Small intestine (tissue), 7 donors: ENCODE results near the gene CCDC146. TPM values are rescaled to one million over a fixed set of nuclear protein-coding genes. Genes with fewer than 3 reads are reported as not detected.
"Not testable (repeated sequence)": the region's sequence is repeated elsewhere in the genome, so short reads cannot be mapped to it uniquely, and the experiment has no call there.

ENCODE experiments used
- DNase-seq, 2 donors: peaks; one replicate each; pipeline versions ENCODE4 v3.0.0 to v3.0.0-alpha.2; 2013
- FAIRE-seq: peaks from 2 replicates; lab custom pipeline; 2012; peaks lifted over from hg19 to GRCh38; lab: Jason Lieb, UNC
- H3K27ac ChIP-seq, 3 donors: one replicate each; pipeline ENCODE4 v1.5.1; 2013; ENCODE audit warnings: low read length in 2 of 3, mild to moderate bottlenecking in 2 of 3, control low read depth in 1 of 3, inconsistent platforms in 1 of 3, low read depth in 1 of 3, moderate library complexity in 1 of 3
- H3K27me3 ChIP-seq, 3 donors: one replicate each; pipeline ENCODE4 v1.6.1; 2013; ENCODE audit warnings: low read length in 3 of 3, inconsistent platforms in 1 of 3; ENCODE audit not compliant: control insufficient read depth in 3 of 3, insufficient read depth in 3 of 3
- H3K36me3 ChIP-seq, 3 donors: one replicate each; pipeline ENCODE4 v1.6.1; 2013; ENCODE audit warnings: low read length in 3 of 3, inconsistent platforms in 1 of 3, low read depth in 1 of 3, mild to moderate bottlenecking in 1 of 3, moderate library complexity in 1 of 3; ENCODE audit not compliant: control insufficient read depth in 3 of 3, insufficient read depth in 2 of 3
- H3K4me1 ChIP-seq, 3 donors: one replicate each; pipeline ENCODE4 v1.6.1; 2013; ENCODE audit warnings: low read length in 2 of 3, inconsistent platforms in 1 of 3, low read depth in 1 of 3, mild to moderate bottlenecking in 1 of 3, moderate library complexity in 1 of 3; ENCODE audit not compliant: control insufficient read depth in 3 of 3, insufficient read depth in 2 of 3
- H3K4me3 ChIP-seq, 3 donors: one replicate each; pipeline ENCODE4 v1.5.1; 2013; ENCODE audit warnings: low read length in 3 of 3, control low read depth in 1 of 3, inconsistent platforms in 1 of 3, low read depth in 1 of 3, mild to moderate bottlenecking in 1 of 3, moderate library complexity in 1 of 3
- H3K9me3 ChIP-seq, 2 donors: one replicate each; pipeline ENCODE4 v1.6.1; 2013; ENCODE audit warnings: low read depth in 1 of 2, low read length in 1 of 2; ENCODE audit not compliant: control insufficient read depth in 2 of 2, insufficient read depth in 1 of 2
- WGBS, 3 donors: extraction: QIAGEN DNeasy Blood & Tissue Kit; methylation state at CpG; one replicate each; pipeline ENCODE4 v1.1.7; 2013; 5-methylcytosine and 5-hydroxymethylcytosine counted together
- polyA plus RNA-seq, 4 donors: library from polyadenylated mRNA; stranded (reverse) in 3 of 4; unstranded in 1 of 4; fragments of 200-250 nt in 3 of 4; fragments of 120-200 nt in 1 of 4; gene quantifications; one replicate each; pipeline versions ENCODE4 v1.2.1 to v1.2.3, GENCODE V29; 2013
- donor health status: healthy with polysubstance abuse.
- donor health status: control.
- donor health status: control.
- donor health status: Bipolar disorder and iron deficiency.
- donor health status: healthy.

The CCDC146 gene
- polyA plus RNA-seq, 4 donors = 2.4 to 7.5 (median 6.5) TPM

DNA sequence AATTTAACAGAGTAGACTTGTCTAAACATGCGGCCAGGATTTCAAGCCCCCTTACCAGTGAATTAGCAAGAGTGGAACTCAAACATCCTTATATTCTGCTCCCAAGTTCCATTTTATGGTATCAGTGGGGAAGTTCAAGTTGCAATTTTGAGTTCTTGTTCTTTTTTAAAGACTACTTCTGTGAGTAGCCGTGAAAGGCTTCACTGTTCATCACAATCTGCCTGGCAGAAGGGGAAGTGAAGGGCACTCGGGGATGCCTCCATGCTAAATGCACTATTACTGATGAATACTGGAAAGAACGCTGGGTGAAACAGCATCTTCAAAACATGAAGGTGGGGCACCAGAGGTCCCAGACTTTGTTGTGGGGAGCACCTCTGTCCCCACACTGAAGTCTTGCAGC, 99.7 kb downstream of the CCDC146 start:
- WGBS, 3 donors = 87 to 95% (median 89%) methylated on average over 4 of the region's 4 CpGs
- no peak for FAIRE-seq

DNA sequence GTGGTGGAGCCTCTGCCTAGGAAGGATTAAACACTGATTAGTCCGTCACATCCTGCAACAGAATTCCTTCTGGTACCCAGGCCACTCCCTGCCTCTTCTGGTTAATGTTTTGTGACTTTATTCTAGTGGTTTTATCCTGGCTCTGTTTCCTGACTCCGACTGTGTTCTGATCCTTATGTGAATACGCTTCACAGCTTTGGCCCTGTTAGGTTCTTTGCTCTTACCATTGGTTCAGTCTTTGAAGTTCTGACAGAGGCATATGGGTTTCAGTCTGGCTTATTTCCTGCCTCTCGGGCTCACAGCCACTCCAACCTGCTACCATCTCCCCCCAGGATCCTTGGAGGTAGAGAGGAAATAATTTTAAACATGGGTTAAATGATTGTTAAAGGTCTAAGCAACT, 100.4 kb downstream of the CCDC146 start:
- Histone ChIP-seq H3K27me3 (no peaks in the 10 kb centered on the region), H3K4me3 (no peak overlapping the region), H3K9me3 (peaks cover 0 to 18% of the 10 kb centered on the region in 2 donors), H3K27ac (no peak overlapping the region), H3K4me1 (peaks cover 0 to 10% (median 2%) of the 10 kb centered on the region in 3 donors), H3K36me3 (peaks cover 0 to 3% (median 0%) of the 10 kb centered on the region in 3 donors)
- FAIRE-seq (no peak), DNase-seq (no peak)
- 76 to 92% (median 82%) methylated on average over 4 of the region's 4 CpGs for WGBS, 3 donors

More for the DNA sequence above, 99.7 kb downstream of the CCDC146 start:
- Histone ChIP-seq H3K27ac (no peak overlapping the region), H3K36me3 (peaks cover 0 to 3% (median 0%) of the 10 kb centered on the region in 3 donors), H3K9me3 (peaks cover 0 to 18% of the 10 kb centered on the region in 2 donors), H3K4me1 (peaks cover 0 to 8% (median 2%) of the 10 kb centered on the region in 3 donors), H3K4me3 (no peak overlapping the region), H3K27me3 (no peaks in the 10 kb centered on the region)
- no peak for DNase-seq

DNA sequence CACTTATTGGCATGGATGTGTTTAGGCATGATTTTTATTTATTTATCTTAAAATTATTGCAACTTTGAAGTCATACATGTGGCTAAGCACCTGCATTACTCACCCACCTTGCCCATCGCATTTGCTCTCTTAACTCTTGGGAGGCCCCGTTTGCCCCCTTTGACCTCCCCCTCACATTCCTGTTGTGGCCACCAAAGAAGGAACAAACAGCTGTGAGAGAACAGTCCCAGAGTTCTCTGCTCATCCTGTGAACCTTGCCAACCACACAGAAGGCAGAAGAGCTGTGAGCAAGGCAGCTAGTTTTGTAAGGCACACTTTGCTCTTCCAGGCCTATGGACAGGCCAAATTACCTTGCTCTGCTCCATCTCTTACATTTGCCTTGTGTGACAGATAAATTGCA, 100.8 kb downstream of the CCDC146 start:
- peaks cover 0 to 10% (median 2%) of the 10 kb centered on the region in 3 donors for H3K4me1 ChIP-seq
- H3K27me3 ChIP-seq = no peaks in the 10 kb centered on the region
- H3K9me3 ChIP-seq = peaks cover 0 to 18% of the 10 kb centered on the region in 2 donors
- H3K4me3 ChIP-seq = no peak overlapping the region
- peaks cover 0 to 3% (median 0%) of the 10 kb centered on the region in 3 donors for H3K36me3 ChIP-seq
- WGBS, 3 donors = 61 to 85% (median 84%) methylated on average over 2 of the region's 2 CpGs
- no peak overlapping the region for H3K27ac ChIP-seq
- FAIRE-seq = no peak
- DNase-seq = no peak

DNA sequence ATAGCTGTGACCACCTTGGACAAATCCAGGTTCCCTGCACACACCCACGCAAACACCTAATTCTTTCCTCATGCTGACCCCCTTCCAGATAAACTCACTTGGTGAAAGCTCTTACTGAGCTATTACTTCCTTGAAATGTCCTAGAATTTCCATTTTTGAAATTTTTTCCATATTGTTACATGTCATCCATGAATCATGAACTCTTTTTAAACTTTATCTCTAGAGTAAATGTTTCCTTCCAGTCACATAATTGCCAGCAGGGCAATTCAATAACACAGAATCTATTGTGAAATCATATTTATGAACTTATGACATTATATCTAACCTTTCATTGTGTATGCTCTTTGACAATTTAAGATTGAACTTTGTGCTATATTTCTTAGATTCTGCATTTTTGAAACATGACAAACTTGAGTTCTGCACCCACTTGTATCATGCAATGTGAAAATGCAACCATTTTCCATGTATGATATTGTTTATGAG, 104.0 kb downstream of the CCDC146 start:
- Histone ChIP-seq H3K4me1 (peaks cover 0 to 10% (median 2%) of the 10 kb centered on the region in 3 donors), H3K36me3 (peaks cover 0 to 3% (median 0%) of the 10 kb centered on the region in 3 donors), H3K9me3 (peaks cover 0 to 3% of the 10 kb centered on the region in 2 donors), H3K27ac (peak overlapping the region in 1 of 3 donors; percentile 71), H3K27me3 (no peaks in the 10 kb centered on the region), H3K4me3 (no peak overlapping the region)
- DNase-seq (peak; percentile 52 to 56), FAIRE-seq (peak; percentile 26)
- WGBS, 3 donors = 89 to 96% (median 95%) methylated on average over 1 of the region's 1 CpG

DNA sequence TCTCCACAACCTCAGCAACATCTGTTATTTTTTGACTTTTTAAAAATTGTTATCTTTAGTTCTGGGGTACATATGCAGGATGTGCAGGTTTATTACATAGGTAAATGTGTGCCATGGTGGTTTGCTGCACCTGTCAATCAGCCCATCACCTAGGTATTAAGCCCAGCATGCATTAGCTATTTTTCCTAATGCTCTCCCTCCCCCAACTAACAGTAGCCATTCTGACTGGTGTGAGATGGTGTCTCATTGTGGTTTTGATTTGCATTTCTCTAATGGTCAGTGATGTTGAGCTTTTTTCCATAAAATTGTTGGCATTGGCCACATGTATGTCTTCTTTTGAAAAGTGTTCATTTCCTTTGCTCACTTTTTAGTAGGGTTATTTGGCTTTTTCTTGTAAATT, 106.4 kb downstream of the CCDC146 start:
- not testable (repeated sequence) for H3K27ac ChIP-seq, H3K4me1 ChIP-seq, H3K9me3 ChIP-seq, H3K36me3 ChIP-seq, DNase-seq, FAIRE-seq, H3K27me3 ChIP-seq, H3K4me3 ChIP-seq

DNA sequence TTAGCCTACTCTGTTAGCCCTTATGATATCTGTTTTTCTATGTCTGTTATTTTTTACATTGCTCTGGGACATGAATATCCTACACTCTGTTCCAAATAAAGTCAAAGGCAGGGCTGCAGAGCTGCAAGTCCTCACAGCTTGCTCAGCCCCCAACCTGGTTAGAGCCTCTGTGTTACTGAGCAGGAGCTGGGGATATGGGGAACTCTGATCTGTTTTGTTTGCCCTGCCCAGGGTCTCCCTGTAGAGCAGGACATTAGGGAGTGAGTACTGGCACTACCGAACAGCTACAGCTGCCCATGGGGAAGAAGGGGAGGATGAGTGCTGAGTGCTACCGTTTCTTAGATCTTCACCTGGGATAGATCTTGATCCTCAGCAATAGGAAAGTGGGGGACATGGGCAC, 110.1 kb downstream of the CCDC146 start:
- WGBS, 3 donors = 94 to 97% (median 94%) methylated on average over 2 of the region's 2 CpGs
- FAIRE-seq (no peak), DNase-seq (no peak)
- H3K9me3 ChIP-seq = no peaks in the 10 kb centered on the region
- peaks cover 0 to 3% (median 0%) of the 10 kb centered on the region in 3 donors for H3K36me3 ChIP-seq
- no peak overlapping the region for H3K27ac ChIP-seq
- H3K4me3 ChIP-seq = no peak overlapping the region
- H3K27me3 ChIP-seq = no peaks in the 10 kb centered on the region
- no peaks in the 10 kb centered on the region for H3K4me1 ChIP-seq

DNA sequence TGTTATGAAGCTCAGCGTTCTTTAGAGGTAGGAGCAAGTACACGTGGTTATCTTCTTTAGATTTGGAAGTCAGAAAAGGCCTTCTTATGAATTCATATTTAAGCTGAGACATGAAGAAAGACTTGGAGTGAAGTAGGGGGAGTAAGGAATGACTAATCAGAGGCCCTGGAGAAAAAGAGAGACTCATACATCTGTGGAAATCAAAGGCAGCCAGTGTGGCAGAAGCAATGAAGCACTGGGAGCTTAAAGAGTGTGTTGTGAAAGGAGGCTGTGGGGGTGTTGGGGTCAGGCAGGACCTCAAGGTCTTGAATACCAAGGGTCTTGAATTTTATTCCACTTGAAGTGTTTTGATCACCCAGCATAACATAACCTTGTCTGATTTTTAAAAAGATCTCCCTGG, 112.9 kb downstream of the CCDC146 start:
- H3K36me3 ChIP-seq = peaks cover 0 to 3% (median 0%) of the 10 kb centered on the region in 3 donors

DNA sequence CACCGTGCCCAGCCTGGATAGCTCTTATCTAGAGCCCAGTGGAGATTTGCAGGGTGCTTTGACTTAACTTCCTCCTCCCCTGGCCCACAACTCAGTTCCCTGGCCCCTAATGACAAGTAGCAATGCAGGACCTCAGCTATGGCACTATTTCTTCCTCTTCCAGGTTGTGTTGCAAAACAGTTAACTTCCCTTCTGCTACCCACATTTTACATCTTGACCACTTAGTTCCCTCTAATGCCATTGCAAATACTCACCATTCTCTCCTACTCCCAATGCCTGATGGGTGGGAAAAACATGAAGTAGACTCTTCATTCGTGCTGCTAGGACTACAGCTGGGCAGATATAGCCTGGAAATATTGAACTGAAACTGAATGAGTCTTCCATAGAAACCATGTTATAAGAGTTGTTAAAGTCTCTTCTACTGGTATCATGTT, 116.3 kb downstream of the CCDC146 start:
- H3K9me3 ChIP-seq = no peaks in the 10 kb centered on the region
- H3K27ac ChIP-seq = no peak overlapping the region
- peaks cover 0 to 8% (median 1%) of the 10 kb centered on the region in 3 donors for H3K4me1 ChIP-seq
- WGBS, 3 donors = 86 to 97% (median 94%) methylated on average over 2 of the region's 2 CpGs
- DNase-seq = no peak
- H3K36me3 ChIP-seq = peaks cover 0 to 3% (median 2%) of the 10 kb centered on the region in 3 donors
- no peak overlapping the region for H3K4me3 ChIP-seq
- no peaks in the 10 kb centered on the region for H3K27me3 ChIP-seq
- FAIRE-seq = no peak

More for the DNA sequence above, 112.9 kb downstream of the CCDC146 start:
- WGBS, 3 donors = 95 to 99% (median 96%) methylated on average over 2 of the region's 2 CpGs
- no peaks in the 10 kb centered on the region for H3K27me3 ChIP-seq
- H3K4me3 ChIP-seq = no peak overlapping the region
- no peaks in the 10 kb centered on the region for H3K9me3 ChIP-seq
- DNase-seq (no peak), FAIRE-seq (no peak)
- no peak overlapping the region for H3K27ac ChIP-seq
- H3K4me1 ChIP-seq = no peaks in the 10 kb centered on the region

DNA sequence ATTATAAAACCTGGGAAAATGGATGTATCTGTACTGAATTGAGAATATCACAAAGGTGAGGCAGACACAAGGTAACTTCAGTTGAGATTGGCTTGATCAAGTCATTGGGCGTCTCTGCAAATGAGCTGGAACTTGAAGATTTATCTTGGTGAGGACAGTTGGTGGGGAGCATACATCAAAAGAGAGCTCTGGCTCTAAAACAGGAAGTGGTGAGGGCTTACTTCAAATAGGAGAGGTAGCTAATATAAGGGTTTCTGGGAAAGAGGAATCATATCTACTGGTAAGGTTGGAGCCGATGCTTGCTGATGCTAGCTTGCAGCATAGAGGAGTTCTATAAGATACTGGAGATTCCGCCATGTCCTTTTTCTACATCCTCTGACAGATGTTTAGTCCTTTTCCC, 117.1 kb downstream of the CCDC146 start:
- H3K9me3 ChIP-seq = no peaks in the 10 kb centered on the region
- WGBS, 3 donors = 87 to 94% (median 88%) methylated on average over 3 of the region's 3 CpGs
- no peaks in the 10 kb centered on the region for H3K27me3 ChIP-seq
- peaks cover 0 to 8% (median 1%) of the 10 kb centered on the region in 3 donors for H3K4me1 ChIP-seq
- DNase-seq (no peak), FAIRE-seq (no peak)
- H3K27ac ChIP-seq = no peak overlapping the region
- peaks cover 0 to 3% (median 2%) of the 10 kb centered on the region in 3 donors for H3K36me3 ChIP-seq
- H3K4me3 ChIP-seq = no peak overlapping the region
